ENCODE results near the gene NLRP13.

NLRP13 gene

GRCh38 chr19:55855160-55855559, 77.0 kb downstream of the NLRP13 start:
- no peak for DNase-seq (ENCODE audit: extremely low spot score)
- CTCF ChIA-PET: no interaction called here
- POLR2A ChIA-PET: no interaction called here
- TF ChIP-seq SUZ12 (IDR thresholded peaks at IDR 0.05) (no peak), FOXK2 (IDR thresholded peaks at IDR 0.05) (no peak), SP1 (IDR thresholded peaks at IDR 0.05) (no peak), FOXM1 (IDR thresholded peaks at IDR 0.05; ENCODE audit: borderline replicate concordance) (no peak), ARNT (IDR thresholded peaks at IDR 0.05) (no peak), BHLHE40 (IDR thresholded peaks at IDR 0.05; ENCODE audit: borderline replicate concordance) (no peak), ZNF384 (IDR thresholded peaks at IDR 0.05) (no peak), CTBP1 (IDR thresholded peaks at IDR 0.05; ENCODE audit: borderline replicate concordance) (no peak)
